ENCODE measurements around the gene COL4A3.

COL4A3 gene

GRCh38 chr2:227326783-227327182 lies 162.4 kb downstream of the COL4A3 start:
- peak overlapping the region; percentile 96 for H3K4me3 ChIP-seq (ENCODE audit: low read length)
- TF ChIP-seq CTCF (IDR thresholded peaks at IDR 0.05; ENCODE audit: insufficient read depth, low read depth, low read length, missing control alignments): no peak
- DNase-seq (ENCODE audit: low read depth): no peak

- DNase-seq (ENCODE audit: low read depth): no peak
- TF ChIP-seq CTCF (IDR thresholded peaks at IDR 0.05; ENCODE audit: insufficient read depth, low read depth, low read length, missing control alignments): no peak
Measured at GRCh38 chr2:227335713-227336112, 171.3 kb downstream of the COL4A3 start.

GRCh38 chr2:227337442-227337841 lies 173.0 kb downstream of the COL4A3 start:
- no peak for TF ChIP-seq CTCF (IDR thresholded peaks at IDR 0.05; ENCODE audit: insufficient read depth, low read depth, low read length, missing control alignments)
- no peak overlapping the region for H3K4me3 ChIP-seq (ENCODE audit: low read length)
- no peak for DNase-seq (ENCODE audit: low read depth)

More at GRCh38 chr2:227335713-227336112, 171.3 kb downstream of the COL4A3 start:
- no peak overlapping the region for H3K4me3 ChIP-seq (ENCODE audit: low read length)

- TF ChIP-seq CTCF (IDR thresholded peaks at IDR 0.05; ENCODE audit: insufficient read depth, low read depth, low read length, missing control alignments): no peak
- DNase-seq (ENCODE audit: low read depth): no peak
- H3K4me3 ChIP-seq (ENCODE audit: low read length): no peak overlapping the region
Measured at GRCh38 chr2:227339098-227339599, 174.7 kb downstream of the COL4A3 start.

- no peak for TF ChIP-seq CTCF (IDR thresholded peaks at IDR 0.05; ENCODE audit: insufficient read depth, low read depth, low read length, missing control alignments)
- no peak overlapping the region for H3K4me3 ChIP-seq (ENCODE audit: low read length)
- DNase-seq (ENCODE audit: low read depth): no peak
Measured at GRCh38 chr2:227340106-227340505, 175.7 kb downstream of the COL4A3 start.

- no peak overlapping the region for H3K4me3 ChIP-seq (ENCODE audit: low read length)
- TF ChIP-seq CTCF (IDR thresholded peaks at IDR 0.05; ENCODE audit: insufficient read depth, low read depth, low read length, missing control alignments): no peak
- DNase-seq (ENCODE audit: low read depth): no peak
Measured at GRCh38 chr2:227341553-227341952, 177.1 kb downstream of the COL4A3 start.

- TF ChIP-seq CTCF (IDR thresholded peaks at IDR 0.05; ENCODE audit: insufficient read depth, low read depth, low read length, missing control alignments): no peak
- no peak overlapping the region for H3K4me3 ChIP-seq (ENCODE audit: low read length)
- DNase-seq (ENCODE audit: low read depth): no peak
Measured at GRCh38 chr2:227344231-227344630, 179.8 kb downstream of the COL4A3 start.
